Suprapubic skin (tissue), 4 donors: ENCODE data around the gene CDK5RAP1. TPM values are rescaled to one million over a fixed set of nuclear protein-coding genes. Genes with fewer than 3 reads are reported as not detected.

Experiments used
- DNase-seq, 2 donors: peaks; one replicate each; pipeline ENCODE4 v3.0.0-alpha.2; 2019; ENCODE audit warnings: low spot score in 2 of 2
- H3K27ac ChIP-seq: fragments of 200-600 bp; sonication (generic); one replicate; pipeline ENCODE4 v1.5.1; 2019
- H3K27me3 ChIP-seq: fragments of 200-600 bp; sonication (generic); one replicate; pipeline ENCODE4 v1.5.1; 2019
- H3K36me3 ChIP-seq: fragments of 200-600 bp; sonication (generic); one replicate; pipeline ENCODE4 v1.5.1; 2019
- H3K4me1 ChIP-seq: fragments of 200-600 bp; sonication (generic); one replicate; pipeline ENCODE4 v1.5.1; 2019
- H3K4me3 ChIP-seq: fragments of 200-600 bp; sonication (generic); one replicate; pipeline ENCODE4 v1.5.1; 2019; ENCODE audit warnings: mild to moderate bottlenecking
- H3K9me3 ChIP-seq: fragments of 200-600 bp; sonication (generic); one replicate; pipeline ENCODE4 v1.5.1; 2019
- CTCF ChIP-seq, 2 donors: fragments of 200-600 bp in 1 of 2; fragments of 450-650 bp in 1 of 2; sonication (generic) in 1 of 2; IDR thresholded peaks; one replicate each; pipeline ENCODE4 v1.5.1; 2016 to 2019; ENCODE audit warnings: antibody characterized with exemption in 2 of 2, mild to moderate bottlenecking in 1 of 2, moderate library complexity in 1 of 2
- EP300 ChIP-seq: sonication (generic); formaldehyde crosslinking; IDR thresholded peaks from one replicate; pipeline ENCODE4 v1.6.1; 2017; ENCODE audit warnings: antibody characterized with exemption
- POLR2A ChIP-seq, 2 donors: fragments of 450-650 bp; IDR thresholded peaks; one replicate each; pipeline ENCODE4 v1.6.1; 2017; ENCODE audit warnings: antibody characterized with exemption in 2 of 2, mild to moderate bottlenecking in 2 of 2, moderate library complexity in 2 of 2
- POLR2AphosphoS5 ChIP-seq, 3 donors: sonication (generic); formaldehyde crosslinking; IDR thresholded peaks; one replicate each; pipeline ENCODE4 v1.6.1; 2017; ENCODE audit warnings: antibody characterized with exemption in 3 of 3
- WGBS: methylation state at CpG from one replicate; pipeline ENCODE4 v1.1.5; 2018; 5-methylcytosine and 5-hydroxymethylcytosine counted together
- total RNA-seq, 4 donors: library from RNA; depleted of rRNA; stranded (reverse); fragments of >200 nt; gene quantifications; one replicate each; pipeline ENCODE4 v1.1.0, GENCODE V29; 2016

The CDK5RAP1 gene
- total RNA-seq, 4 donors from 2014 or later: 23.1 to 75.7 (median 27.3) TPM

DNA sequence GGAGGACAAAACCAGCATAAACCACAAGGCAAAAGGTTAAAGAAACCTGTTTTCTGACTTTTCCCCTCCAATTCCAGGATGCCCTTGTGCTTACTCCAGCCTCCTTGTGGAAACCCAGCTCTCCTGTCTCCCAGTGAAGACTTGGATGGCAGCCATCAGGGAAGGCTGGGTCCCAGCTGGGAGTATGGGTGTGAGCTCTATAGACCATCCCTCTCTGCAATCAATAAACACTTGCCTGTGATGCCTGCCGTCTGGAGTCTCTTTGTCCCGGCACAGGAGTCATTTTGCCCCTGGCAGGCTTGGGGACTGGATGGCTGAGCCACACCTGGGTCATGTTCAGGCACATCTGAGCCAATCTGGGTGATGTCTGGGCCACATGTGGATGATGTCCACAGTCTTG, 91.7 kb downstream of the CDK5RAP1 start:
- WGBS: 0% methylated on average over 2 of the region's 2 CpGs
- TF ChIP-seq EP300: no peak
- TF ChIP-seq CTCF (IDR thresholded peaks at IDR 0.05): no peak
- no peak for TF ChIP-seq POLR2AphosphoS5 (IDR thresholded peaks at IDR 0.05)
- no peak for TF ChIP-seq POLR2A (IDR thresholded peaks at IDR 0.05)
- no peaks in the 10 kb centered on the region for H3K36me3 ChIP-seq
- no peak overlapping the region for H3K27ac ChIP-seq
- no peaks in the 10 kb centered on the region for H3K27me3 ChIP-seq
- DNase-seq: no peak
- no peaks in the 10 kb centered on the region for H3K4me1 ChIP-seq
- H3K4me3 ChIP-seq: no peak overlapping the region
- H3K9me3 ChIP-seq: no peaks in the 10 kb centered on the region

Other genes starting within 250 kb of the CDK5RAP1 start
- not detected for gene BPIFA2, start 233.4 kb downstream of the CDK5RAP1 start, total RNA-seq
- not detected for gene BPIFA3, start 184.2 kb downstream of the CDK5RAP1 start, total RNA-seq
- gene BPIFA1, start 165.5 kb downstream of the CDK5RAP1 start, total RNA-seq: not detected
- gene BPIFB1, start 118.3 kb downstream of the CDK5RAP1 start, total RNA-seq: not detected
- 10 to 100 TPM in 3 of 4 donors, 1 to 10 TPM in 1; 8.1 to 20.0 (median 14.1) TPM for gene SNTA1, start 42.2 kb upstream of the CDK5RAP1 start, total RNA-seq
- gene CBFA2T2, start 88.6 kb upstream of the CDK5RAP1 start, total RNA-seq: 10 to 100 TPM; 20.9 to 36.7 (median 26.1) TPM